NB4 (cell line): Measurements from ENCODE around the gene KIF3A.

Source experiments
- MYC ChIP-seq: IDR thresholded peaks from 2 replicates; pipeline ENCODE4 v1.6.1; 2011; ENCODE audit warnings: low read depth, low read length
- POLR2A ChIP-seq: IDR thresholded peaks from 2 replicates; pipeline ENCODE4 v1.6.1; 2011; ENCODE audit warnings: mild to moderate bottlenecking; ENCODE audit not compliant: insufficient read length; ENCODE audit errors: extremely low read depth
- TF ChIP-seq, protein P1 (sequence below): IDR thresholded peaks from one replicate; pipeline ENCODE4 v1.5.1; 2012; ENCODE audit warnings: low read depth, low read length
- TF ChIP-seq, protein P2 (sequence below): IDR thresholded peaks from 2 replicates; pipeline ENCODE4 v1.6.1; 2011; ENCODE audit warnings: low read depth, low read length

DNA sequence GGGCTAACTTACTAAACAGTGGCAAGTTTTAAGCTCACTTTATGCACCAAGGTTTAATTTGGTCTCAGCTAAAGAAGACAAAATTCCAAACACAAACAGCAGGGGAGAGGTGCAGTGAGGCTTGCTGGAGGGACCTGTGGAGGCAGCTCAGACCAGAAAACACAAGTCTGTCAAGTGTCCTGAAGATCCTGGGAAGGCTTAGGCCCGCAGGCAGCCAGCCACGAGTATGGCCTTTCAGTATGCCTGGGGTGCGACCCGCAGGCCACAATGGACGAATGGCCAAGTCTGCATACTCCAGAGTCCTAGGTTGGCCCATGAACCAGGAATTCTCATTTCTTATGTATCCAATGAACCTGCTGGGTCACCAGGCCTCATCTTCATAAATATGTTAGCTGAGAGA, 19.2 kb upstream of the KIF3A start:
- TF ChIP-seq, protein P1, sequence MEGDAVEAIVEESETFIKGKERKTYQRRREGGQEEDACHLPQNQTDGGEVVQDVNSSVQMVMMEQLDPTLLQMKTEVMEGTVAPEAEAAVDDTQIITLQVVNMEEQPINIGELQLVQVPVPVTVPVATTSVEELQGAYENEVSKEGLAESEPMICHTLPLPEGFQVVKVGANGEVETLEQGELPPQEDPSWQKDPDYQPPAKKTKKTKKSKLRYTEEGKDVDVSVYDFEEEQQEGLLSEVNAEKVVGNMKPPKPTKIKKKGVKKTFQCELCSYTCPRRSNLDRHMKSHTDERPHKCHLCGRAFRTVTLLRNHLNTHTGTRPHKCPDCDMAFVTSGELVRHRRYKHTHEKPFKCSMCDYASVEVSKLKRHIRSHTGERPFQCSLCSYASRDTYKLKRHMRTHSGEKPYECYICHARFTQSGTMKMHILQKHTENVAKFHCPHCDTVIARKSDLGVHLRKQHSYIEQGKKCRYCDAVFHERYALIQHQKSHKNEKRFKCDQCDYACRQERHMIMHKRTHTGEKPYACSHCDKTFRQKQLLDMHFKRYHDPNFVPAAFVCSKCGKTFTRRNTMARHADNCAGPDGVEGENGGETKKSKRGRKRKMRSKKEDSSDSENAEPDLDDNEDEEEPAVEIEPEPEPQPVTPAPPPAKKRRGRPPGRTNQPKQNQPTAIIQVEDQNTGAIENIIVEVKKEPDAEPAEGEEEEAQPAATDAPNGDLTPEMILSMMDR: no peak
- TF ChIP-seq, protein P2, sequence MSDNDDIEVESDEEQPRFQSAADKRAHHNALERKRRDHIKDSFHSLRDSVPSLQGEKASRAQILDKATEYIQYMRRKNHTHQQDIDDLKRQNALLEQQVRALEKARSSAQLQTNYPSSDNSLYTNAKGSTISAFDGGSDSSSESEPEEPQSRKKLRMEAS: no peak
- TF ChIP-seq POLR2A: no peak
- no peak for TF ChIP-seq MYC
